ENCODE measurements around the gene WDR72. TPM values are rescaled to one million over a fixed set of nuclear protein-coding genes. Genes with fewer than 3 reads are reported as not detected.

The WDR72 gene
- total RNA-seq, 3 donors from 2014 or later, result 0.19 to 0.52 (median 0.41) TPM

- Histone ChIP-seq H3K36me3 (ENCODE audit: low read depth) (no peaks in the 10 kb centered on the region), H3K9me3 (no peaks in the 10 kb centered on the region), H3K4me1 (ENCODE audit: low read depth) (no peaks in the 10 kb centered on the region), H3K4me3 (no peak overlapping the region)
- ATAC-seq (no peak), DNase-seq (no peak)
- intact Hi-C loops (cut with DNase I, micrococcal nuclease), result no loop called here
- TF ChIP-seq CTCF (IDR thresholded peaks at IDR 0.05), result no peak
These were observed 87.9 kb downstream of the WDR72 start for GRCh38 chr15:53671545-53671944.

GRCh38 chr15:53670701-53671100 lies 88.8 kb downstream of the WDR72 start:
- DNase-seq, result no peak
- no peaks in the 10 kb centered on the region for H3K4me1 ChIP-seq (ENCODE audit: low read depth)
- no peak for ATAC-seq
- intact Hi-C loops (cut with DNase I, micrococcal nuclease), result no loop called here
- no peak overlapping the region for H3K4me3 ChIP-seq
- no peaks in the 10 kb centered on the region for H3K36me3 ChIP-seq (ENCODE audit: low read depth)
- no peaks in the 10 kb centered on the region for H3K9me3 ChIP-seq
- TF ChIP-seq CTCF (IDR thresholded peaks at IDR 0.05), result no peak

GRCh38 chr15:53665930-53666329 lies 93.5 kb downstream of the WDR72 start:
- no peak for ATAC-seq
- DNase-seq, result no peak
- no peak for TF ChIP-seq CTCF (IDR thresholded peaks at IDR 0.05)
- Histone ChIP-seq H3K4me1 (ENCODE audit: low read depth) (no peaks in the 10 kb centered on the region), H3K4me3 (no peak overlapping the region), H3K9me3 (no peaks in the 10 kb centered on the region), H3K36me3 (ENCODE audit: low read depth) (no peaks in the 10 kb centered on the region)
- intact Hi-C loops (cut with DNase I, micrococcal nuclease), result no loop called here

- intact Hi-C loops (cut with DNase I, micrococcal nuclease), result no loop called here
- ATAC-seq (peak; percentile 37), DNase-seq (peak in 1 of 3 donors; percentile 11)
- no peaks in the 10 kb centered on the region for H3K4me1 ChIP-seq (ENCODE audit: low read depth)
- no peak overlapping the region for H3K4me3 ChIP-seq
- TF ChIP-seq CTCF (IDR thresholded peaks at IDR 0.05), result no peak
- H3K9me3 ChIP-seq, result no peaks in the 10 kb centered on the region
- no peaks in the 10 kb centered on the region for H3K36me3 ChIP-seq (ENCODE audit: low read depth)
These were observed 100.5 kb downstream of the WDR72 start for GRCh38 chr15:53658827-53659555.

GRCh38 chr15:53658255-53658654 lies 101.2 kb downstream of the WDR72 start:
- intact Hi-C loops (cut with DNase I, micrococcal nuclease), result no loop called here
- Histone ChIP-seq H3K4me3 (no peak overlapping the region), H3K9me3 (no peaks in the 10 kb centered on the region), H3K4me1 (ENCODE audit: low read depth) (no peaks in the 10 kb centered on the region), H3K36me3 (ENCODE audit: low read depth) (no peaks in the 10 kb centered on the region)
- TF ChIP-seq CTCF (IDR thresholded peaks at IDR 0.05), result no peak
- ATAC-seq (no peak), DNase-seq (no peak)

All from mucosa of descending colon (tissue), 3 donors.